A549 (cell line): ENCODE results near the gene MXI1. TPM values are rescaled to one million over a fixed set of nuclear protein-coding genes. Genes with fewer than 3 reads are reported as not detected.

ENCODE experiments used
- ATAC-seq, 2 experiments: fragments of 200-7000 bp in 1 of 2; fragments of >200 bp in 1 of 2; cut with Nextera tagmentation in 1 of 2; cut with Tn5 transposase in 1 of 2; 3 replicates each; pipeline versions ENCODE4 v1.8.0 to v1.9.1; 2018 to 2020; ENCODE audit warnings: mild to moderate bottlenecking in 1 of 2, moderate library complexity in 1 of 2
- CTCF ChIA-PET: fragments of 300-600 bp; sonication (Branson Sonifier 250); formaldehyde crosslinking; extraction: SDS; loops from one replicate; lab custom pipeline; 2021; ENCODE audit warnings: antibody characterized with exemption, inconsistent platforms; lab: Yijun Ruan, JAX
- POLR2A ChIA-PET: fragments of 350-600 bp; formaldehyde crosslinking; extraction: SDS; loops from one replicate; lab custom pipeline; 2021; ENCODE audit warnings: antibody characterized with exemption, inconsistent platforms; lab: Yijun Ruan, JAX
- DNase-seq, 2 experiments: peaks; one replicate each; pipeline versions ENCODE4 v3.0.0 to v3.0.0-alpha.2; 2011 to 2016; ENCODE audit warnings: low read depth in 1 of 2, low spot score in 1 of 2
- FAIRE-seq: peaks from 2 replicates; lab custom pipeline; 2011; peaks lifted over from hg19 to GRCh38; lab: Jason Lieb, UNC
- H3K27ac ChIP-seq, 2 experiments: fragments of >200 bp; sonication (Bioruptor Twin); formaldehyde crosslinking; 3 replicates each; pipeline ENCODE4 v1.5.1; 2016 to 2017
- H3K4me1 ChIP-seq: fragments of >200 bp; sonication (Bioruptor Twin); formaldehyde crosslinking; 3 replicates; pipeline ENCODE4 v1.6.1; 2016
- H3K4me2 ChIP-seq: fragments of >200 bp; sonication (Bioruptor Twin); formaldehyde crosslinking; 3 replicates; pipeline ENCODE4 v1.6.1; 2016
- H3K4me3 ChIP-seq: fragments of >200 bp; sonication (Bioruptor Twin); formaldehyde crosslinking; 3 replicates; pipeline ENCODE4 v1.5.1; 2016
- H3K9me3 ChIP-seq: fragments of >200 bp; sonication (Bioruptor Twin); formaldehyde crosslinking; 3 replicates; pipeline ENCODE4 v1.6.1; 2016
- ATOH8 ChIP-seq: fragments of 250-450 bp; sonication (Bioruptor Pico); IDR thresholded peaks from 2 replicates; pipeline ENCODE4 v1.5.0; 2020; ENCODE audit warnings: low read depth, mild to moderate bottlenecking, moderate library complexity
- BCL3 ChIP-seq: fragments of >200 bp; sonication (Bioruptor Twin); formaldehyde crosslinking; IDR thresholded peaks from 3 replicates; pipeline ENCODE4 v1.6.1; 2016
- BHLHE40 ChIP-seq: IDR thresholded peaks from 2 replicates; pipeline ENCODE4 v1.6.1; 2012; ENCODE audit warnings: low read depth, low read length, inconsistent platforms
- CBX8 ChIP-seq: fragments of 200-600 bp; sonication (generic); IDR thresholded peaks from 2 replicates; pipeline ENCODE4 v1.6.1; 2016
- CHD2 ChIP-seq: fragments of 150-350 bp; IDR thresholded peaks from 2 replicates; pipeline ENCODE4 v1.6.1; 2014; ENCODE audit warnings: low read length; ENCODE audit not compliant: partially characterized antibody
- CHD4 ChIP-seq: fragments of 200-600 bp; sonication (generic); IDR thresholded peaks from 2 replicates; pipeline ENCODE4 v1.6.1; 2016; ENCODE audit warnings: antibody characterized with exemption, mild to moderate bottlenecking, borderline replicate concordance
- E2F6 ChIP-seq: IDR thresholded peaks from 2 replicates; pipeline ENCODE4 v1.6.1; 2012; ENCODE audit warnings: low read depth, borderline replicate concordance
- EP300 ChIP-seq, 2 experiments: fragments of >200 bp; sonication (Bioruptor Twin); formaldehyde crosslinking; IDR thresholded peaks; 2 replicates in 1 of 2; 3 replicates in 1 of 2; pipeline ENCODE4 v1.6.1; 2016 to 2017
- ESRRA ChIP-seq: fragments of 150-350 bp; IDR thresholded peaks from 2 replicates; pipeline ENCODE4 v1.6.1; 2014; ENCODE audit warnings: mild to moderate bottlenecking, low read length, borderline replicate concordance
- FOSL2 ChIP-seq, 2 experiments: fragments of 450-650 bp in 1 of 2; fragments of >200 bp in 1 of 2; sonication (Bioruptor Twin) in 1 of 2; formaldehyde crosslinking; IDR thresholded peaks; 2 replicates each; pipeline versions ENCODE4 v1.5.0 to v1.6.1; 2016 to 2020; ENCODE audit warnings: mild to moderate bottlenecking in 1 of 2, moderate library complexity in 1 of 2
- HES2 ChIP-seq: fragments of >200 bp; sonication (Bioruptor Twin); formaldehyde crosslinking; IDR thresholded peaks from 2 replicates; pipeline ENCODE4 v1.6.1; 2016
- HMGXB4 ChIP-seq: fragments of 250-450 bp; sonication (Bioruptor Pico); IDR thresholded peaks from 2 replicates; pipeline ENCODE4 v1.5.0; 2021; ENCODE audit warnings: mild to moderate bottlenecking, moderate library complexity, borderline replicate concordance
- HOXA7 ChIP-seq: fragments of 250-450 bp; sonication (Bioruptor Pico); IDR thresholded peaks from 2 replicates; pipeline ENCODE4 v1.5.0; 2020; ENCODE audit warnings: mild to moderate bottlenecking, moderate library complexity
- HOXB13 ChIP-seq: fragments of 250-450 bp; sonication (Bioruptor Pico); IDR thresholded peaks from 2 replicates; pipeline ENCODE4 v1.5.0; 2020; ENCODE audit warnings: low read depth, mild to moderate bottlenecking, moderate library complexity
- HOXB5 ChIP-seq: fragments of 250-450 bp; sonication (Bioruptor Pico); IDR thresholded peaks from 2 replicates; pipeline ENCODE4 v1.5.0; 2020; ENCODE audit warnings: mild to moderate bottlenecking, moderate library complexity
- JUNB ChIP-seq: fragments of >200 bp; sonication (Bioruptor Twin); formaldehyde crosslinking; IDR thresholded peaks from 2 replicates; pipeline ENCODE4 v1.6.1; 2016
- KDM5A ChIP-seq: fragments of 200-600 bp; sonication (generic); IDR thresholded peaks from 2 replicates; pipeline ENCODE4 v1.6.1; 2016; ENCODE audit warnings: antibody characterized with exemption, mild to moderate bottlenecking
- MAX ChIP-seq: IDR thresholded peaks from 2 replicates; pipeline ENCODE4 v1.6.1; 2012
- NFE2L2 ChIP-seq: fragments of 150-350 bp; conservative IDR thresholded peaks from 2 replicates; pipeline ENCODE4 v1.6.1; 2014; ENCODE audit warnings: low read length
- NPAS2 ChIP-seq: fragments of 250-450 bp; sonication (Bioruptor Pico); IDR thresholded peaks from 2 replicates; pipeline ENCODE4 v1.8.0; 2022; ENCODE audit warnings: mild to moderate bottlenecking, moderate library complexity, borderline replicate concordance
- PHF8 ChIP-seq: fragments of 200-600 bp; sonication (generic); IDR thresholded peaks from 2 replicates; pipeline ENCODE4 v1.6.1; 2016; ENCODE audit warnings: low read depth, mild to moderate bottlenecking, antibody characterized with exemption, moderate library complexity, borderline replicate concordance
- RARB ChIP-seq: fragments of 250-450 bp; sonication (Bioruptor Pico); IDR thresholded peaks from 2 replicates; pipeline ENCODE4 v1.8.0; 2021; ENCODE audit warnings: mild to moderate bottlenecking, moderate library complexity
- REST ChIP-seq: fragments of 200-600 bp; sonication (generic); IDR thresholded peaks from 2 replicates; pipeline ENCODE4 v1.6.1; 2016; ENCODE audit warnings: antibody characterized with exemption, mild to moderate bottlenecking, moderate library complexity
- TFCP2L1 ChIP-seq: fragments of 250-450 bp; sonication (Bioruptor Pico); IDR thresholded peaks from 2 replicates; pipeline ENCODE4 v1.5.0; 2021; ENCODE audit warnings: mild to moderate bottlenecking
- ZC3H11A ChIP-seq: fragments of 450-650 bp; IDR thresholded peaks from 2 replicates; pipeline ENCODE4 v1.6.1; 2014; ENCODE audit warnings: antibody characterized with exemption, mild to moderate bottlenecking
- ZNF302 ChIP-seq: fragments of 250-450 bp; sonication (Bioruptor Pico); IDR thresholded peaks from 2 replicates; pipeline ENCODE4 v1.9.0; 2021; ENCODE audit warnings: inconsistent platforms, mild to moderate bottlenecking, moderate library complexity
- WGBS: methylation state at CpG from one replicate; pipeline ENCODE4 v1.1.6; 2017; ENCODE audit errors: missing lambda C conversion rate; 5-methylcytosine and 5-hydroxymethylcytosine counted together
- polyA plus RNA-seq, 4 experiments: library from polyadenylated mRNA; depleted of rRNA in 3 of 4; stranded (reverse); fragments of >200 nt; fragmentation: RNase III in 1 of 4; extraction: RNeasy Plus Mini Kit Qiagen cat#74134 plus additional on column Dnase treatment in 1 of 4; gene quantifications; 2 replicates in 3 of 4; 3 replicates in 1 of 4; pipeline ENCODE4 v1.2.3, GENCODE V29; 2011 to 2017

The MXI1 gene
- polyA plus RNA-seq, 2 of the 4 experiments (the other 2 are of a cell fraction) = 7.1 to 15.7 TPM

GRCh38 chr10:110305767-110306451 is 98.5 kb downstream of the MXI1 start (continued):
- TF ChIP-seq NPAS2 (CRISPR knock-in tag) = no peak
- TF ChIP-seq HOXB5 (CRISPR knock-in tag) = no peak
- no peak for TF ChIP-seq CHD4
- no peak for TF ChIP-seq BHLHE40
- no peak for TF ChIP-seq ZC3H11A
- no peak for TF ChIP-seq ZNF302 (CRISPR knock-in tag)
- no peak for TF ChIP-seq CHD2
- TF ChIP-seq EP300 (IDR thresholded peaks at IDR 0.05) = no peak
- TF ChIP-seq MAX = peak; percentile 55; the same call in 1 of the 2 replicates
- no peak for TF ChIP-seq KDM5A
- TF ChIP-seq HOXA7 (CRISPR knock-in tag) = peak; percentile 42; the same call in 1 of the 2 replicates
- TF ChIP-seq RARB = no peak
- no peak for TF ChIP-seq HOXB13 (CRISPR knock-in tag)
- no peak for TF ChIP-seq JUNB
- TF ChIP-seq TFCP2L1 = no peak
- TF ChIP-seq CBX8 = no peak
- no peak for TF ChIP-seq FOSL2 (IDR thresholded peaks at IDR 0.05)
- TF ChIP-seq FOSL2 (CRISPR knock-in tag; IDR thresholded peaks at IDR 0.05) = peak; percentile 86
- TF ChIP-seq E2F6 = no peak

GRCh38 chr10:110306452-110306768 is 99.0 kb downstream of the MXI1 start:
- ATAC-seq = no peak
- TF ChIP-seq HMGXB4 (CRISPR knock-in tag) = no peak
- TF ChIP-seq TFCP2L1 = no peak
- no peak for TF ChIP-seq BCL3
- TF ChIP-seq, all 56 proteins: peak for 0
- ChIA-PET POLR2A (no interaction called here), CTCF (interaction anchor here (0.6 to 7.4 kb wide), 40 partner anchors 11 to 596 kb away, joined by 3 to 65 read pairs (median 4); no protein-coding TSS in a partner anchor)
- Histone ChIP-seq H3K4me2 (peak overlapping the region; percentile 74), H3K4me3 (no peak overlapping the region; the same call in 2 of the 3 replicates), H3K4me1 (peaks cover 54% of the 10 kb centered on the region), H3K9me3 (no peaks in the 10 kb centered on the region), H3K27ac (peak overlapping the region; percentile 97 to 98)
- WGBS = 2% methylated on average over 2 of the region's 2 CpGs
- DNase-seq (no peak), FAIRE-seq (no peak)

GRCh38 chr10:110307805-110308204 is 100.4 kb downstream of the MXI1 start:
- ChIA-PET CTCF (interaction anchor here (0.9 to 7.4 kb wide), 19 partner anchors 26 to 373 kb away, joined by 3 to 65 read pairs (median 4); partner anchors contain the start of gene DUSP5), POLR2A (no interaction called here)
- FAIRE-seq (no peak), ATAC-seq (no peak), DNase-seq (no peak)
- Histone ChIP-seq H3K27ac (peak overlapping the region; percentile 73 to 98), H3K4me3 (no peak overlapping the region), H3K4me2 (0 out of 3 replicates have a peak overlapping the region, but pooled peaks have one; percentile 3), H3K9me3 (no peaks in the 10 kb centered on the region), H3K4me1 (peaks cover 54% of the 10 kb centered on the region)
- WGBS = 63% methylated on average over 4 of the region's 4 CpGs
- no peak for TF ChIP-seq MAX
- TF ChIP-seq ESRRA = no peak
- TF ChIP-seq CHD4 = no peak
- no peak for TF ChIP-seq HES2
- TF ChIP-seq CBX8 = no peak
- TF ChIP-seq REST = no peak
- TF ChIP-seq PHF8 = no peak
- no peak for TF ChIP-seq HOXB5 (CRISPR knock-in tag)
- TF ChIP-seq NFE2L2 = no peak
- TF ChIP-seq KDM5A = no peak
- no peak for TF ChIP-seq ATOH8
